ENCODE results near the gene B3GAT1.

- no peak for TF ChIP-seq CTCF (IDR thresholded peaks at IDR 0.05; ENCODE audit: low read depth, low read length)
- no peak for TF ChIP-seq EZH2phosphoT487 (IDR thresholded peaks at IDR 0.05; ENCODE audit: low read depth)
Observed at GRCh38 chr11:134377876-134378275, 34.2 kb downstream of the B3GAT1 start.

Data from OCI-LY3 (cell line).